WTC11 (cell line): ENCODE data around the gene PPCDC. TPM values are rescaled to one million over a fixed set of nuclear protein-coding genes. Genes with fewer than 3 reads are reported as not detected.

ENCODE experiments used
- ATAC-seq: fragments of 200-7000 bp; cut with Tn5 transposase; 2 replicates; pipeline ENCODE4 v1.10.0; 2021; ENCODE audit warnings: mild to moderate bottlenecking, moderate library complexity
- CTCF ChIA-PET: fragments of 300-600 bp; sonication (Branson Sonifier 250); formaldehyde crosslinking; loops from one replicate; lab custom pipeline; 2021; ENCODE audit warnings: antibody characterized with exemption; lab: Charles Lee
- POLR2A ChIA-PET: fragments of 350-600 bp; sonication (Branson Sonifier 250); formaldehyde crosslinking; loops from one replicate; lab custom pipeline; 2021; ENCODE audit warnings: antibody characterized with exemption; lab: Charles Lee
- DNase-seq: peaks from one replicate; pipeline ENCODE4 v3.0.0; 2021; ENCODE audit warnings: low spot score
- H3K27ac Mint-ChIP-seq: 2 replicates; pipeline ENCODE4 v1.8.0; 2021; ENCODE audit warnings: mixed read lengths
- H3K27me3 Mint-ChIP-seq: 2 replicates; pipeline ENCODE4 v1.8.0; 2021; ENCODE audit warnings: low read depth, mild to moderate bottlenecking, moderate library complexity, mixed read lengths
- H3K36me3 Mint-ChIP-seq: 2 replicates; pipeline ENCODE4 v1.8.0; 2021; ENCODE audit warnings: mixed read lengths
- H3K4me1 Mint-ChIP-seq: 2 replicates; pipeline ENCODE4 v1.8.0; 2022; ENCODE audit warnings: mixed read lengths
- H3K4me3 Mint-ChIP-seq: 2 replicates; pipeline ENCODE4 v1.8.0; 2021; ENCODE audit warnings: mild to moderate bottlenecking, moderate library complexity, mixed read lengths
- H3K9me3 Mint-ChIP-seq: 2 replicates; pipeline ENCODE4 v1.8.0; 2021; ENCODE audit warnings: mixed read lengths
- CBFB ChIP-seq: sonication (generic); formaldehyde crosslinking; IDR thresholded peaks from 2 replicates; pipeline ENCODE4 v1.8.1; 2022; ENCODE audit warnings: mild to moderate bottlenecking, low read depth, missing genetic modification reagents
- ETV6 ChIP-seq: sonication (generic); formaldehyde crosslinking; IDR thresholded peaks from 2 replicates; pipeline ENCODE4 v1.8.1; 2022; ENCODE audit warnings: mild to moderate bottlenecking, missing genetic modification reagents
- FOXK1 ChIP-seq: sonication (generic); formaldehyde crosslinking; IDR thresholded peaks from 2 replicates; pipeline ENCODE4 v1.8.0; 2022; ENCODE audit warnings: mild to moderate bottlenecking, moderate library complexity, missing genetic modification reagents
- JUN ChIP-seq: sonication (generic); formaldehyde crosslinking; IDR thresholded peaks from 2 replicates; pipeline ENCODE4 v1.8.0; 2023; ENCODE audit warnings: mild to moderate bottlenecking, missing genetic modification reagents
- KAT7 ChIP-seq: sonication (generic); formaldehyde crosslinking; IDR thresholded peaks from 2 replicates; pipeline ENCODE4 v1.8.1; 2023; ENCODE audit warnings: missing genetic modification reagents, mild to moderate bottlenecking, borderline replicate concordance
- NFATC4 ChIP-seq: fragments of 250-450 bp; sonication (Bioruptor Pico); IDR thresholded peaks from 2 replicates; pipeline ENCODE4 v1.9.0; 2021; ENCODE audit warnings: mild to moderate bottlenecking
- NFYB ChIP-seq: sonication (generic); formaldehyde crosslinking; conservative IDR thresholded peaks from 2 replicates; pipeline ENCODE4 v1.8.0; 2022; ENCODE audit warnings: low read depth, missing genetic modification reagents
- NR1H2 ChIP-seq: sonication (generic); formaldehyde crosslinking; IDR thresholded peaks from 2 replicates; pipeline ENCODE4 v1.9.0; 2021; ENCODE audit warnings: mild to moderate bottlenecking, moderate library complexity, missing genetic modification reagents
- NR3C1 ChIP-seq: sonication (generic); formaldehyde crosslinking; conservative IDR thresholded peaks from 2 replicates; pipeline ENCODE4 v1.8.1; 2023; ENCODE audit warnings: low read depth, mild to moderate bottlenecking, missing genetic modification reagents
- PRRX2 ChIP-seq: fragments of 250-450 bp; sonication (Bioruptor Pico); IDR thresholded peaks from 2 replicates; pipeline ENCODE4 v1.8.0; 2021; ENCODE audit warnings: mild to moderate bottlenecking
- RELA ChIP-seq: sonication (generic); formaldehyde crosslinking; IDR thresholded peaks from 2 replicates; pipeline ENCODE4 v1.8.1; 2022; ENCODE audit warnings: missing genetic modification reagents, mild to moderate bottlenecking, borderline replicate concordance
- SP1 ChIP-seq: sonication (generic); formaldehyde crosslinking; conservative IDR thresholded peaks from 2 replicates; pipeline ENCODE4 v1.8.1; 2022; ENCODE audit warnings: missing genetic modification reagents
- total RNA-seq: library from RNA; stranded (reverse); gene quantifications from 3 replicates; pipeline ENCODE4 v1.2.3, GENCODE V29; 2021
- TF ChIP-seq, protein P1 (sequence below): sonication (generic); formaldehyde crosslinking; IDR thresholded peaks from 2 replicates; pipeline ENCODE4 v1.8.0; 2022; ENCODE audit warnings: mild to moderate bottlenecking, missing genetic modification reagents
- TF ChIP-seq, protein P2 (sequence below): sonication (generic); formaldehyde crosslinking; IDR thresholded peaks from 2 replicates; pipeline ENCODE4 v1.8.1; 2023; ENCODE audit warnings: mild to moderate bottlenecking, moderate library complexity, missing genetic modification reagents
- TF ChIP-seq, protein P3 (sequence below): sonication (generic); formaldehyde crosslinking; IDR thresholded peaks from 2 replicates; pipeline ENCODE4 v1.8.1; 2023; ENCODE audit warnings: mild to moderate bottlenecking, missing genetic modification reagents, moderate library complexity
- TF ChIP-seq, protein P4 (sequence below): fragments of 250-450 bp; sonication (Bioruptor Pico); IDR thresholded peaks from 2 replicates; pipeline ENCODE4 v1.9.0; 2021; ENCODE audit warnings: mild to moderate bottlenecking
- TF ChIP-seq, protein P5 (sequence below): fragments of 250-450 bp; sonication (Bioruptor Pico); IDR thresholded peaks from 2 replicates; pipeline ENCODE4 v1.8.0; 2021; ENCODE audit warnings: mild to moderate bottlenecking
- TF ChIP-seq, protein P6 (sequence below): sonication (generic); formaldehyde crosslinking; IDR thresholded peaks from 2 replicates; pipeline ENCODE4 v1.8.0; 2022; ENCODE audit warnings: missing genetic modification reagents
- TF ChIP-seq, protein P7 (sequence below): sonication (generic); formaldehyde crosslinking; IDR thresholded peaks from 2 replicates; pipeline ENCODE4 v1.8.0; 2023; ENCODE audit warnings: missing genetic modification reagents, mild to moderate bottlenecking, borderline replicate concordance
- TF ChIP-seq, protein P8 (sequence below): sonication (generic); formaldehyde crosslinking; IDR thresholded peaks from 2 replicates; pipeline ENCODE4 v1.8.1; 2022; ENCODE audit warnings: low read depth, mild to moderate bottlenecking, moderate library complexity, missing genetic modification reagents, borderline replicate concordance

PPCDC gene
- total RNA-seq, 1 experiment from 2014 or later: 30.1 TPM

DNA sequence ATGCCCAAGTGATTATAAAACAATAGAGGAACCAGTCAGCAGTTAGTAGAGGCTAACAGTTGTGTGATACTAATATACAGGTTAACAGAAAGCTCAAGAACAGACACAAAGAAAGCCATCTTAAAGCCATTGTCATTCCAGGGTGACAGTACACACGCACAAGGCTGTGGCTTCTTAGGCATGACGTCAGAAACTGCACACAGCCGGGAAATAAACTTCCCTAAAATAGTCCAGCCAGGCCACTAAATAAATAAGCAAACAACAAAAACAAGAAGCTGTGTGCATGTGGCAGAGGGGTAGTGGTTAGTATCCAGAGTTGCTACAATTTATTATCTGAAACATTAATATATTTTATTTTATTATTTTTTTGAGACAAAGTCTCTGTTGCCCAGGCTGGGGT is 49.8 kb downstream of the PPCDC start:
- Mint-ChIP-seq H3K36me3 (no peaks in the 10 kb centered on the region), H3K27ac (no peak overlapping the region), H3K9me3 (peaks cover 10% of the 10 kb centered on the region), H3K4me1 (no peaks in the 10 kb centered on the region), H3K27me3 (peaks cover 23% of the 10 kb centered on the region; the same call in 1 of the 2 replicates), H3K4me3 (no peak overlapping the region)
- no peak for DNase-seq
- ChIA-PET POLR2A (no interaction called here), CTCF (no interaction called here)
- TF ChIP-seq RELA (CRISPR knock-in tag) (no peak), KAT7 (CRISPR knock-in tag) (no peak), NFYB (CRISPR knock-in tag) (no peak), NR3C1 (CRISPR knock-in tag) (no peak), ETV6 (no peak), SP1 (CRISPR knock-in tag) (no peak), PRRX2 (CRISPR knock-in tag) (no peak), NR1H2 (CRISPR knock-in tag) (no peak), JUN (CRISPR knock-in tag) (no peak)
- TF ChIP-seq, protein P1, sequence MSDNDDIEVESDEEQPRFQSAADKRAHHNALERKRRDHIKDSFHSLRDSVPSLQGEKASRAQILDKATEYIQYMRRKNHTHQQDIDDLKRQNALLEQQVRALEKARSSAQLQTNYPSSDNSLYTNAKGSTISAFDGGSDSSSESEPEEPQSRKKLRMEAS: no peak
- TF ChIP-seq, protein P2, sequence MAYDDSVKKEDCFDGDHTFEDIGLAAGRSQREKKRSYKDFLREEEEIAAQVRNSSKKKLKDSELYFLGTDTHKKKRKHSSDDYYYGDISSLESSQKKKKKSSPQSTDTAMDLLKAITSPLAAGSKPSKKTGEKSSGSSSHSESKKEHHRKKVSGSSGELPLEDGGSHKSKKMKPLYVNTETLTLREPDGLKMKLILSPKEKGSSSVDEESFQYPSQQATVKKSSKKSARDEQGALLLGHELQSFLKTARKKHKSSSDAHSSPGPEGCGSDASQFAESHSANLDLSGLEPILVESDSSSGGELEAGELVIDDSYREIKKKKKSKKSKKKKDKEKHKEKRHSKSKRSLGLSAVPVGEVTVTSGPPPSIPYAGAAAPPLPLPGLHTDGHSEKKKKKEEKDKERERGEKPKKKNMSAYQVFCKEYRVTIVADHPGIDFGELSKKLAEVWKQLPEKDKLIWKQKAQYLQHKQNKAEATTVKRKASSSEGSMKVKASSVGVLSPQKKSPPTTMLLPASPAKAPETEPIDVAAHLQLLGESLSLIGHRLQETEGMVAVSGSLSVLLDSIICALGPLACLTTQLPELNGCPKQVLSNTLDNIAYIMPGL (CRISPR knock-in tag): no peak
- TF ChIP-seq, protein P3, sequence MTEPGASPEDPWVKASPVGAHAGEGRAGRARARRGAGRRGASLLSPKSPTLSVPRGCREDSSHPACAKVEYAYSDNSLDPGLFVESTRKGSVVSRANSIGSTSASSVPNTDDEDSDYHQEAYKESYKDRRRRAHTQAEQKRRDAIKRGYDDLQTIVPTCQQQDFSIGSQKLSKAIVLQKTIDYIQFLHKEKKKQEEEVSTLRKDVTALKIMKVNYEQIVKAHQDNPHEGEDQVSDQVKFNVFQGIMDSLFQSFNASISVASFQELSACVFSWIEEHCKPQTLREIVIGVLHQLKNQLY (CRISPR knock-in tag): no peak
- TF ChIP-seq, protein P4, sequence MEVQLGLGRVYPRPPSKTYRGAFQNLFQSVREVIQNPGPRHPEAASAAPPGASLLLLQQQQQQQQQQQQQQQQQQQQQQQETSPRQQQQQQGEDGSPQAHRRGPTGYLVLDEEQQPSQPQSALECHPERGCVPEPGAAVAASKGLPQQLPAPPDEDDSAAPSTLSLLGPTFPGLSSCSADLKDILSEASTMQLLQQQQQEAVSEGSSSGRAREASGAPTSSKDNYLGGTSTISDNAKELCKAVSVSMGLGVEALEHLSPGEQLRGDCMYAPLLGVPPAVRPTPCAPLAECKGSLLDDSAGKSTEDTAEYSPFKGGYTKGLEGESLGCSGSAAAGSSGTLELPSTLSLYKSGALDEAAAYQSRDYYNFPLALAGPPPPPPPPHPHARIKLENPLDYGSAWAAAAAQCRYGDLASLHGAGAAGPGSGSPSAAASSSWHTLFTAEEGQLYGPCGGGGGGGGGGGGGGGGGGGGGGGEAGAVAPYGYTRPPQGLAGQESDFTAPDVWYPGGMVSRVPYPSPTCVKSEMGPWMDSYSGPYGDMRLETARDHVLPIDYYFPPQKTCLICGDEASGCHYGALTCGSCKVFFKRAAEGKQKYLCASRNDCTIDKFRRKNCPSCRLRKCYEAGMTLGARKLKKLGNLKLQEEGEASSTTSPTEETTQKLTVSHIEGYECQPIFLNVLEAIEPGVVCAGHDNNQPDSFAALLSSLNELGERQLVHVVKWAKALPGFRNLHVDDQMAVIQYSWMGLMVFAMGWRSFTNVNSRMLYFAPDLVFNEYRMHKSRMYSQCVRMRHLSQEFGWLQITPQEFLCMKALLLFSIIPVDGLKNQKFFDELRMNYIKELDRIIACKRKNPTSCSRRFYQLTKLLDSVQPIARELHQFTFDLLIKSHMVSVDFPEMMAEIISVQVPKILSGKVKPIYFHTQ (CRISPR knock-in tag): no peak
- TF ChIP-seq, protein P5, sequence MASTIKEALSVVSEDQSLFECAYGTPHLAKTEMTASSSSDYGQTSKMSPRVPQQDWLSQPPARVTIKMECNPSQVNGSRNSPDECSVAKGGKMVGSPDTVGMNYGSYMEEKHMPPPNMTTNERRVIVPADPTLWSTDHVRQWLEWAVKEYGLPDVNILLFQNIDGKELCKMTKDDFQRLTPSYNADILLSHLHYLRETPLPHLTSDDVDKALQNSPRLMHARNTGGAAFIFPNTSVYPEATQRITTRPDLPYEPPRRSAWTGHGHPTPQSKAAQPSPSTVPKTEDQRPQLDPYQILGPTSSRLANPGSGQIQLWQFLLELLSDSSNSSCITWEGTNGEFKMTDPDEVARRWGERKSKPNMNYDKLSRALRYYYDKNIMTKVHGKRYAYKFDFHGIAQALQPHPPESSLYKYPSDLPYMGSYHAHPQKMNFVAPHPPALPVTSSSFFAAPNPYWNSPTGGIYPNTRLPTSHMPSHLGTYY (CRISPR knock-in tag): no peak
- TF ChIP-seq, protein P6, sequence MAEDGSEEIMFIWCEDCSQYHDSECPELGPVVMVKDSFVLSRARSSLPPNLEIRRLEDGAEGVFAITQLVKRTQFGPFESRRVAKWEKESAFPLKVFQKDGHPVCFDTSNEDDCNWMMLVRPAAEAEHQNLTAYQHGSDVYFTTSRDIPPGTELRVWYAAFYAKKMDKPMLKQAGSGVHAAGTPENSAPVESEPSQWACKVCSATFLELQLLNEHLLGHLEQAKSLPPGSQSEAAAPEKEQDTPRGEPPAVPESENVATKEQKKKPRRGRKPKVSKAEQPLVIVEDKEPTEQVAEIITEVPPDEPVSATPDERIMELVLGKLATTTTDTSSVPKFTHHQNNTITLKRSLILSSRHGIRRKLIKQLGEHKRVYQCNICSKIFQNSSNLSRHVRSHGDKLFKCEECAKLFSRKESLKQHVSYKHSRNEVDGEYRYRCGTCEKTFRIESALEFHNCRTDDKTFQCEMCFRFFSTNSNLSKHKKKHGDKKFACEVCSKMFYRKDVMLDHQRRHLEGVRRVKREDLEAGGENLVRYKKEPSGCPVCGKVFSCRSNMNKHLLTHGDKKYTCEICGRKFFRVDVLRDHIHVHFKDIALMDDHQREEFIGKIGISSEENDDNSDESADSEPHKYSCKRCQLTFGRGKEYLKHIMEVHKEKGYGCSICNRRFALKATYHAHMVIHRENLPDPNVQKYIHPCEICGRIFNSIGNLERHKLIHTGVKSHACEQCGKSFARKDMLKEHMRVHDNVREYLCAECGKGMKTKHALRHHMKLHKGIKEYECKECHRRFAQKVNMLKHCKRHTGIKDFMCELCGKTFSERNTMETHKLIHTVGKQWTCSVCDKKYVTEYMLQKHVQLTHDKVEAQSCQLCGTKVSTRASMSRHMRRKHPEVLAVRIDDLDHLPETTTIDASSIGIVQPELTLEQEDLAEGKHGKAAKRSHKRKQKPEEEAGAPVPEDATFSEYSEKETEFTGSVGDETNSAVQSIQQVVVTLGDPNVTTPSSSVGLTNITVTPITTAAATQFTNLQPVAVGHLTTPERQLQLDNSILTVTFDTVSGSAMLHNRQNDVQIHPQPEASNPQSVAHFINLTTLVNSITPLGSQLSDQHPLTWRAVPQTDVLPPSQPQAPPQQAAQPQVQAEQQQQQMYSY (CRISPR knock-in tag): no peak
- no peak for ATAC-seq

DNA sequence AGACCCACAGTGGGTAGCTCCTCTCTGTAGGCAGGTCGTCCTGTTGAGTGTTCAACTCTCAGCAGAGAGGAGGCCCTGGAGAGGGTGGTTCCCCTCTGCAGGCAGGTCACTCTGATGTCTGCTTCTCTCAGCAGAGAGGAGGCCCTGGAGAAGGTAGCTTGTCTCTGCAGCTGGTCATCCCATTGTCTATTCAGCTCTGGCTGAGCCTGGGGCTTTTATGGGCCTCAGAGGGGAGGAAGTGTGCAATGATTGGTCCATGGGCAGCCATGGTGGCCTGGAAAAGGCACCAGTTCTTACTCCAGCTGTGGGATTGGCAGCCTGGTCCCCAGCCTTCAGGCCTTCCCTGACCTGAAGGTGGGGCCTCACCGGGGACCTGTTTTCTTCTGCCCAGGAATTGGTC is 52.9 kb downstream of the PPCDC start:
- no peak overlapping the region for H3K27ac Mint-ChIP-seq
- ChIA-PET CTCF (interaction anchor here (0.8 kb wide), 1 partner anchor 45 kb away, joined by 3 read pairs; no protein-coding TSS in a partner anchor), POLR2A (no interaction called here)
- H3K4me1 Mint-ChIP-seq: no peaks in the 10 kb centered on the region
- peaks cover 10% of the 10 kb centered on the region for H3K9me3 Mint-ChIP-seq
- ATAC-seq (no peak), DNase-seq (no peak)
- no peak overlapping the region for H3K4me3 Mint-ChIP-seq
- H3K36me3 Mint-ChIP-seq: no peaks in the 10 kb centered on the region
- peaks cover 20% of the 10 kb centered on the region for H3K27me3 Mint-ChIP-seq
- TF ChIP-seq NFATC4 (CRISPR knock-in tag) (no peak), CBFB (CRISPR knock-in tag) (no peak), FOXK1 (no peak)
- TF ChIP-seq, protein P7, sequence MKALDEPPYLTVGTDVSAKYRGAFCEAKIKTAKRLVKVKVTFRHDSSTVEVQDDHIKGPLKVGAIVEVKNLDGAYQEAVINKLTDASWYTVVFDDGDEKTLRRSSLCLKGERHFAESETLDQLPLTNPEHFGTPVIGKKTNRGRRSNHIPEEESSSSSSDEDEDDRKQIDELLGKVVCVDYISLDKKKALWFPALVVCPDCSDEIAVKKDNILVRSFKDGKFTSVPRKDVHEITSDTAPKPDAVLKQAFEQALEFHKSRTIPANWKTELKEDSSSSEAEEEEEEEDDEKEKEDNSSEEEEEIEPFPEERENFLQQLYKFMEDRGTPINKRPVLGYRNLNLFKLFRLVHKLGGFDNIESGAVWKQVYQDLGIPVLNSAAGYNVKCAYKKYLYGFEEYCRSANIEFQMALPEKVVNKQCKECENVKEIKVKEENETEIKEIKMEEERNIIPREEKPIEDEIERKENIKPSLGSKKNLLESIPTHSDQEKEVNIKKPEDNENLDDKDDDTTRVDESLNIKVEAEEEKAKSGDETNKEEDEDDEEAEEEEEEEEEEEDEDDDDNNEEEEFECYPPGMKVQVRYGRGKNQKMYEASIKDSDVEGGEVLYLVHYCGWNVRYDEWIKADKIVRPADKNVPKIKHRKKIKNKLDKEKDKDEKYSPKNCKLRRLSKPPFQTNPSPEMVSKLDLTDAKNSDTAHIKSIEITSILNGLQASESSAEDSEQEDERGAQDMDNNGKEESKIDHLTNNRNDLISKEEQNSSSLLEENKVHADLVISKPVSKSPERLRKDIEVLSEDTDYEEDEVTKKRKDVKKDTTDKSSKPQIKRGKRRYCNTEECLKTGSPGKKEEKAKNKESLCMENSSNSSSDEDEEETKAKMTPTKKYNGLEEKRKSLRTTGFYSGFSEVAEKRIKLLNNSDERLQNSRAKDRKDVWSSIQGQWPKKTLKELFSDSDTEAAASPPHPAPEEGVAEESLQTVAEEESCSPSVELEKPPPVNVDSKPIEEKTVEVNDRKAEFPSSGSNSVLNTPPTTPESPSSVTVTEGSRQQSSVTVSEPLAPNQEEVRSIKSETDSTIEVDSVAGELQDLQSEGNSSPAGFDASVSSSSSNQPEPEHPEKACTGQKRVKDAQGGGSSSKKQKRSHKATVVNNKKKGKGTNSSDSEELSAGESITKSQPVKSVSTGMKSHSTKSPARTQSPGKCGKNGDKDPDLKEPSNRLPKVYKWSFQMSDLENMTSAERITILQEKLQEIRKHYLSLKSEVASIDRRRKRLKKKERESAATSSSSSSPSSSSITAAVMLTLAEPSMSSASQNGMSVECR: no peak
- TF ChIP-seq, protein P8, sequence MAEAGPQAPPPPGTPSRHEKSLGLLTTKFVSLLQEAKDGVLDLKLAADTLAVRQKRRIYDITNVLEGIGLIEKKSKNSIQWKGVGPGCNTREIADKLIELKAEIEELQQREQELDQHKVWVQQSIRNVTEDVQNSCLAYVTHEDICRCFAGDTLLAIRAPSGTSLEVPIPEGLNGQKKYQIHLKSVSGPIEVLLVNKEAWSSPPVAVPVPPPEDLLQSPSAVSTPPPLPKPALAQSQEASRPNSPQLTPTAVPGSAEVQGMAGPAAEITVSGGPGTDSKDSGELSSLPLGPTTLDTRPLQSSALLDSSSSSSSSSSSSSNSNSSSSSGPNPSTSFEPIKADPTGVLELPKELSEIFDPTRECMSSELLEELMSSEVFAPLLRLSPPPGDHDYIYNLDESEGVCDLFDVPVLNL (CRISPR knock-in tag): no peak
